HG03442 (cell line): ENCODE measurements around the gene KDM8.

ENCODE experiments used
- ATAC-seq: cut with Tn5 transposase; IDR thresholded peaks from one replicate; pipeline ENCODE4 v1.9.1; 2021; ENCODE audit warnings: mild to moderate bottlenecking, moderate library complexity; ENCODE audit not compliant: unreplicated experiment

The KDM8 gene

DNA sequence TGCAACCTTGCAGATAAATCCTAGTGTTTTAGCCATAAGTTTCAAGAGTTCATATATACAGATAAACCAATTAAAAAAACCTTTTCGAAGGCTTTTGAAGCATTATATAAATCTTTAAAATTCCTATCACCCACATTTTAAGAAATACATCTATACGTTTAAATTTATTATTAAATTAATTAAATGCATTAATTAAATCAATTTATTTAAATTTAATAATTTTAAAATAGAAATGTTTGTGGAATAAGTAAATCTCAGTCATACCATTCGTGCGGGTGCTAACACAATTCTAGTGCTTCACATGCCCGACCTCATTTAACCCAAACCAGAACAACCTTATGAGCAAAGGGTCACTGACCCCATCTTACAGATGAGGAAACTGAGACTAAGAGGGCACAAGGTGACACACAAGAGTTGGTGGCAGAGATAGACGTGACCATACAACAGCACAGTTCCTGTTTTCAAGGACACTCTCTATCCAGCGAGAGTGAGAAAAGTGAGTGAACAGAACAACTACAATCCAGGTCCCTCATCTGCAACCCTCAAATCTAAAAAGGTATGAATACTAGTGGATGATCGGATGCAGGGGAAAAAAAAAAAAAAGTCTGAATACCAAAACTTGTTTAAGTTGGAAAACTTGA, 63.8 kb downstream of the KDM8 start:
- no peak for ATAC-seq

DNA sequence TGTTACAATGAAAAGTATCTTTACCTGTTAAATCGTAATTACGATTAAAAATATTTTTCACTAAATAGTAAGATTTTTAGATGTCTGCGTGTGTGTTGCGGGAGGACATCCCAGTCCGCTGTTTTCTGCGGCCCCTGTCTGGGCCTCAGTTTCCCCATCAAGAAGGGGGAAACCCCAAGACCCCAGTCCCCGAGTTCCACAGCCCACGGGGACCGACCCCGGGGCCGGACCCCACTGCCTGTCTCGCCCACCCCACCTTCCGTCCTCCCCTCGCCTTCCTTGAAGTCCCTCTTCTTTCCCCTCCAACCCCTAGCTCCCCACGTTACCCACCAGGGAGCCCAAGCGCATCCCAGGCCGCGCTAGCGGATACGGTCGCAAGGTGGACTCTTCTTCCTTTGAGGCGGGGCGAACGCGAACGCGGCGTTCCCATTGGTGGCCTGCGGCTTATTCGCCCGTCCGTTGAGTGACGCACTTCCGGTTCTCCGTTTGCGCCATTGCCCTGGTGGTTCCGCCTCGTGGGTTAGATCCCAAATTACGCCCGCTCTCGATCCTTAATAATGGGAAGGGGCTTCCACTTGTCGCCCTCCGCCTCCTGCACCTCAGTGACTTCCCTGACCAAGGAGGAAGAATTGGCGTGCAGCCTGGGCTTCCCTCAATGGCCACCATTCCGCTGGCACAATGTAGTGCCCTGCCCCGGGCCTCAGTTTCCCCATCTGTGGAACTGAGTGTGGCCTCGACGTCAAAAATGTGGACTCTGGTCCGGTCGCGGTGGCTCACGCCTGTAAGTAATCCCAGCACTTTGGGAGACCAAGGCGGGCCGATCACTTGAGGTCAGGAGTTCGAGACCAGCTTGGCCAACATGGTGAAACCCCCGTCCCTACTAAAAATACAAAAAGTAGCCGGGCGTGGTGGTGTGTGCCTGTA, 65.3 kb downstream of the KDM8 start, which contains the start of gene NSMCE1:
NSMCE1 (minus strand) TSS at position 397 of the 924 bp plus-strand sequence. CDS start 11,202 bp downstream, outside the sequence.
- peak; percentile 85 for ATAC-seq

DNA sequence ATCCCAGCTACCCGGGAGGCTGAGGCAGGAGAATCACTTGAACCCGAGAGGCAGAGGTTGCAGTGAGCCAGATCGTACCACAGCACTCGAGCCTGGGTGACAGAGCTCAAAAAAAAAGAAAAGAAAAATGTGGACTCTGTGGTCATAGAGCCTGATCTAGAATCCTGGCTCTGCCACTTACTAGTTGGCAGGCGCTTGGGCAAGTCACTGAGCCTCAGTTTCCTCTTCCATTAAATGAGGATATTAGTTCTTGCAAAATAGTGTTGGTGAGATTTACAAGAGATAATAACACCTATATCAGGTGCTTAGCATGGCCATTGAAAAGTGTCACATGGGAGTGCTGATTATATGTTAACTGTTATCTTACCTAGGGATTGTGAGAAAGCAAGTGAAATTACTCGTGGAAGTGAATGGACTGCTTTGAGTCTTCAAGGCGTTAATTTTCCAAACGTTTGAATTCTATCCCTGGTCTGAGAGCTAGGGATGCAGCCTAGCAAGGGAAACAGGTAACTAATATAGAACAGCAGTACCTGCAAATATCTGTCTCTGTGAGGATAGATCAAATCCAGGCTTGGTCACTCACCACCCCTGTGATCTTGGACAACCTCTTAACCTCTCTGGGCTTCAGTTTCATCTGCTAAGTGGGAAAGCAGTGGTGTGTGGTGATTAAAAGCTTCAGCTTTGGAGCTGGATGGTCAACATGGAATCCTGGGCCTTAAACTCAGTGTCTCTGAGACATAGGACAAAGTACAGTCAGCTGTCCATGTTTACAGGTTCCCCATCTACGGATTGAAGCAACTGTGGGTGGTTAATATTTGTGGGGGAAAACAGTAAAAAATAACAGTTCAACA, 66.2 kb downstream of the KDM8 start:
- no peak for ATAC-seq

DNA sequence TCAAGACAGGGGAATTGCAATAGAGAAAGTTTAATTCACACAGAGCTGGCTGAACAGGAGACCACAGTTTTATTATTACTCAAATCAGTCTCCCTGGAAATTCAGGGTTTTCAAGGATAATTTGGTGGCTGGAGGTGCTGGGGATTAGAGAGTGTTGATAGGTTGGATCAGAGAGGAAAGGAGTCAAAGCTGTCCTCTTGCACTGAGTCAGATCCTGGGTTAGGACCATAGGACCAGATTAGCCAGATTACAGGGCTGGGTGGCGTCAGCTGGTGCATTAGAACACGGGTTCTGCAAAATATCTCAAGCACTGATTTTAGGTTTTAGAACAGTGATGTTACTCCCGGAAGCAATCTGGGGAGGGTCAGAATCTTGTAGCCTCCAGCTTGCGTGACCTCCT, 67.0 kb downstream of the KDM8 start:
- no peak for ATAC-seq
